ENCODE data around the gene UBE2E1. TPM values are rescaled to one million over a fixed set of nuclear protein-coding genes. Genes with fewer than 3 reads are reported as not detected.
A peak's percentile ranks its signal among the peaks of the same experiment; 100 is the strongest.
"Not testable (repeated sequence)": the region's sequence is repeated elsewhere in the genome, so short reads cannot be mapped to it uniquely, and the experiment has no call there.

Gene UBE2E1
- total and polyA plus RNA-seq, 2 of the 4 experiments (the other 2 are of a cell fraction) = 54.1 to 91.6 TPM

DNA sequence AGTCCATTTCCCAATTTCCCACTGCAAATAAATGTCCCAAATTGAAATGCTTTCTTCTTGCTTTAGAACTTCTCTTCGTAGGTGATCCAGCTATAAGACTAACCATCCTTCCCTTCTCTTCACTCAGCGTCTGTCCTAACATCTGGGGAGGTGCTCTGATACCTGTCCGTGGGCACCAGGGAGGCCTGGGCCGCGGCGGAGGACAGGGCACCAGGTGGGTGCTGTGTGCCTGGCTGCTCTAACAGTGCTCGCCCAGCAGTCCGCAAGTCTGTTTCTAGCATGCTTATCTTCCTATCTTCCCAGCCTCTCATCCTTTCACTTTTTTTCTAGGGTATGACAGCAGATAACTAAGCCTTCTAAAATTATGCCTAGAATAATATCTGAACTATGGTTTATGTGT lies 73.7 kb downstream of the UBE2E1 start (continued):
- TF ChIP-seq CTCF (conservative IDR thresholded peaks at IDR 0.05; ENCODE audit: low read depth, low read length) = no peak

- peaks cover 21 to 65% of the 10 kb centered on the region in 2 experiments for H3K79me1 ChIP-seq (ENCODE audit: low read depth in 1 of 2, low read length in 2 of 2)
- intact Hi-C loops (cut with micrococcal nuclease) = no loop called here
- H3K4me1 ChIP-seq (ENCODE audit: control insufficient read depth, insufficient read depth, low read length) = peaks cover 7% of the 10 kb centered on the region
- no peak overlapping the region for H3K4me2 ChIP-seq (ENCODE audit: low read depth, low read length)
- H2AFZ ChIP-seq (replicated peaks; ENCODE audit: low read length, poor library complexity) = no peak overlapping the region
- no peak overlapping the region for H3K18ac ChIP-seq (ENCODE audit: low read depth, low read length)
- H2BK5ac ChIP-seq (ENCODE audit: low read depth, low read length, poor library complexity, severe bottlenecking) = no peak overlapping the region
- no peak overlapping the region for H2BK120ac ChIP-seq (ENCODE audit: low read depth, low read length)
- no peak overlapping the region for H2BK20ac ChIP-seq (ENCODE audit: low read depth, low read length)
- no peak for ATAC-seq (ENCODE audit: low read depth)
- no peak overlapping the region for H3K23ac ChIP-seq (ENCODE audit: low read depth, low read length)
- no peak for TF ChIP-seq MAFK (IDR thresholded peaks at IDR 0.05; ENCODE audit: low read depth, low read length)
- no peak for TF ChIP-seq RFX5 (IDR thresholded peaks at IDR 0.05; ENCODE audit: low read depth, low read length)
- H3K36me3 ChIP-seq (ENCODE audit: control insufficient read depth, insufficient read depth, low read length) = peaks cover 9% of the 10 kb centered on the region; the same call in 1 of the 2 replicates
- dilution Hi-C loops (cut with HindIII; ENCODE audit: low sequenced_read_pairs, unreplicated experiment) = no loop called here
- in situ Hi-C loops (cut with MboI; ENCODE audit: low sequenced_read_pairs) = loop anchor here (25.0 kb wide), 2 partner anchors 356 to 806 kb away; no protein-coding TSS in a partner anchor
- no peak overlapping the region for H3K4me3 ChIP-seq (ENCODE audit: insufficient read depth, low read depth, low read length)
- peak; percentile 27 for DNase-seq
- BruUV-seq (replicated peaks) = no TSS peak
- no peak overlapping the region for H3K56ac ChIP-seq (ENCODE audit: extremely low read depth, insufficient read depth, low read length)
- H3K9me1 ChIP-seq (ENCODE audit: insufficient read depth, low read length) = no peaks in the 10 kb centered on the region
- no peak overlapping the region for H3K4ac ChIP-seq (ENCODE audit: low read depth, low read length)
- no peak overlapping the region for H4K91ac ChIP-seq (ENCODE audit: insufficient read depth, low read depth, low read length)
- ChIA-PET POLR2A (ENCODE audit: unreplicated experiment) (no interaction called here), CTCF (no interaction called here)
- no CpG with 5 or more reads among the region's 4 CpGs for WGBS, 2 experiments (ENCODE audit: extremely low coverage in 2 of 2, insufficient read length in 1 of 2)
- H2AK9ac ChIP-seq (replicated peaks; ENCODE audit: low read depth, low read length, poor library complexity) = no peak overlapping the region
- H4K20me1 ChIP-seq (ENCODE audit: insufficient read depth, low read length) = peaks cover 24% of the 10 kb centered on the region
- H3K27ac ChIP-seq (ENCODE audit: insufficient read depth, low read length) = no peak overlapping the region
- no peak overlapping the region for H3K14ac ChIP-seq (replicated peaks; ENCODE audit: low read depth, low read length)
- no peaks in the 10 kb centered on the region for H3K9me3 ChIP-seq (ENCODE audit: control insufficient read depth, insufficient read depth, low read length)
- no peak overlapping the region for H4K5ac ChIP-seq (ENCODE audit: low read depth, low read length)
- no peak overlapping the region for H2AK5ac ChIP-seq (ENCODE audit: low read depth, low read length)
- H3K9ac ChIP-seq (ENCODE audit: low read depth, low read length) = no peak overlapping the region
- H2BK15ac ChIP-seq (ENCODE audit: low read depth, low read length) = no peak overlapping the region
- no peak overlapping the region for H4K8ac ChIP-seq (ENCODE audit: low read depth in 2 of 2, low read length in 2 of 2)
- no peaks in the 10 kb centered on the region for H3K27me3 ChIP-seq (ENCODE audit: control insufficient read depth, insufficient read depth, low read length)
Observed at GRCh38 chr3:23880703-23881339, 75.1 kb downstream of the UBE2E1 start.

- ATAC-seq (ENCODE audit: low read depth); H2BK5ac ChIP-seq (ENCODE audit: low read depth, low read length, poor library complexity, severe bottlenecking); H3K36me3 ChIP-seq (ENCODE audit: control insufficient read depth, insufficient read depth, low read length); H3K27me3 ChIP-seq (ENCODE audit: control insufficient read depth, insufficient read depth, low read length); H3K23ac ChIP-seq (ENCODE audit: low read depth, low read length); intact Hi-C loops (cut with micrococcal nuclease); H3K4me2 ChIP-seq (ENCODE audit: low read depth, low read length); H3K56ac ChIP-seq (ENCODE audit: extremely low read depth, insufficient read depth, low read length); H3K4me3 ChIP-seq (ENCODE audit: insufficient read depth, low read depth, low read length); H3K9ac ChIP-seq (ENCODE audit: low read depth, low read length); H3K14ac ChIP-seq (replicated peaks; ENCODE audit: low read depth, low read length); DNase-seq; H2BK20ac ChIP-seq (ENCODE audit: low read depth, low read length); H3K18ac ChIP-seq (ENCODE audit: low read depth, low read length); H2AFZ ChIP-seq (replicated peaks; ENCODE audit: low read length, poor library complexity); H3K9me1 ChIP-seq (ENCODE audit: insufficient read depth, low read length); BruUV-seq (replicated peaks); H4K5ac ChIP-seq (ENCODE audit: low read depth, low read length); H4K8ac ChIP-seq (ENCODE audit: low read depth in 2 of 2, low read length in 2 of 2); H2AK5ac ChIP-seq (ENCODE audit: low read depth, low read length); H3K9me3 ChIP-seq (ENCODE audit: control insufficient read depth, insufficient read depth, low read length); H2BK15ac ChIP-seq (ENCODE audit: low read depth, low read length); H4K91ac ChIP-seq (ENCODE audit: insufficient read depth, low read depth, low read length); H3K4ac ChIP-seq (ENCODE audit: low read depth, low read length); H3K27ac ChIP-seq (ENCODE audit: insufficient read depth, low read length); dilution Hi-C loops (cut with HindIII; ENCODE audit: low sequenced_read_pairs, unreplicated experiment); H2AK9ac ChIP-seq (replicated peaks; ENCODE audit: low read depth, low read length, poor library complexity); POLR2A ChIA-PET (ENCODE audit: unreplicated experiment); CTCF ChIA-PET; H2BK120ac ChIP-seq (ENCODE audit: low read depth, low read length); H3K4me1 ChIP-seq (ENCODE audit: control insufficient read depth, insufficient read depth, low read length): not testable (repeated sequence)
- WGBS, 2 experiments (ENCODE audit: extremely low coverage in 2 of 2, insufficient read length in 1 of 2) = no CpG with 5 or more reads among the region's 4 CpGs
- peaks cover 15% of the 10 kb centered on the region for H4K20me1 ChIP-seq (ENCODE audit: insufficient read depth, low read length)
- in situ Hi-C loops (cut with MboI; ENCODE audit: low sequenced_read_pairs) = loop anchor here (25.0 kb wide), 2 partner anchors 355 to 805 kb away; no protein-coding TSS in a partner anchor
- peaks cover 20 to 57% of the 10 kb centered on the region in 2 experiments for H3K79me1 ChIP-seq (ENCODE audit: low read depth in 1 of 2, low read length in 2 of 2)
Observed at GRCh38 chr3:23881993-23882392, 76.2 kb downstream of the UBE2E1 start.
